ENCODE measurements around the gene NXPH3.

DNA sequence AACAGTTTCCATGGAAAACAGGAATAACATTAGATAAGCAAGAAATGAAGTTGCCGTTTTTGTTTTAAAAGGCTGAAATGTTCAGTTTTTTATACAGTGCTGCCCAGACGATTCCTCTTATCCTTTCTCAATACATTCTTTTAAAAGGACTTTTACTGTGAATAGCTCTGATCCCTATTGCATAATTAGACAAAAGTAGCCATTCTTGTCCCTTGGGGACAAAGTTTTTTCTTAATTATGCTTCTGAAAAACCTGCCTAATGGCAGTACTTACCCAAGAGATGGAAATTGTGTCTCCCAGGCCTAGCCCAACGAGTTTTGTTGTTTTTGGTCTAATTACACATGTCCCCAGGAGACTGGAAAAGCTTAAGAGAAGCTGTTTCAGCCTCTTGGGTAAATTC is 27.6 kb downstream of the NXPH3 start:
- TF ChIP-seq POLR2A (IDR thresholded peaks at IDR 0.05; ENCODE audit: low read depth, low read length) (no peak), TAF1 (IDR thresholded peaks at IDR 0.05; ENCODE audit: low read depth, low read length) (no peak)

All from GM12891 (cell line).